Parietal lobe (tissue), 1 donor: ENCODE results near the gene C3AR1. TPM values are rescaled to one million over a fixed set of nuclear protein-coding genes. Genes with fewer than 3 reads are reported as not detected.

Source experiments
- total RNA-seq: library from RNA; depleted of rRNA; stranded (reverse); fragments of >200 nt; gene quantifications from one replicate; pipeline ENCODE4 v1.2.3, GENCODE V29; 2014

Gene C3AR1
- 0.63 TPM for total RNA-seq

GRCh38 chr12:8065991-8066594 lies at the start of gene C3AR1:
Gene C3AR1, minus strand, starts transcription at chr12:8066359. Its CDS starts 6,174 bp downstream, at chr12:8060185.

GRCh38 chr12:8032242-8033152 lies 33.7 kb downstream of the C3AR1 start, which contains the start of gene FOXJ2:
Gene FOXJ2, plus strand, starts transcription at chr12:8032716. Its CDS starts 7,117 bp downstream, at chr12:8039833.

Other genes starting within 250 kb of the C3AR1 start
- not detected for gene SLC2A14, start 193.4 kb downstream of the C3AR1 start, total RNA-seq
- 59.5 TPM for gene SLC2A3, start 130.2 kb downstream of the C3AR1 start, total RNA-seq
- gene FOXJ2, start 33.6 kb downstream of the C3AR1 start, total RNA-seq, result 10.6 TPM
- gene NECAP1, start 15.9 kb upstream of the C3AR1 start, total RNA-seq, result 200 TPM
- 3.8 TPM for gene CLEC4A, start 57.3 kb upstream of the C3AR1 start, total RNA-seq
- not detected for gene ZNF705A, start 90.7 kb upstream of the C3AR1 start, total RNA-seq
- not detected for gene FAM90A1, start 161.3 kb upstream of the C3AR1 start, total RNA-seq